GM12892 (cell line): Measurements from ENCODE around the gene CRYL1.

Source experiments
- POLR2A ChIP-seq: IDR thresholded peaks from 2 replicates; pipeline ENCODE4 v1.6.1; 2011; ENCODE audit warnings: low read depth, low read length, control low read depth
- POLR2AphosphoS5 ChIP-seq: IDR thresholded peaks from 2 replicates; pipeline ENCODE4 v1.6.1; 2011; ENCODE audit warnings: low read depth, low read length, control low read depth

DNA sequence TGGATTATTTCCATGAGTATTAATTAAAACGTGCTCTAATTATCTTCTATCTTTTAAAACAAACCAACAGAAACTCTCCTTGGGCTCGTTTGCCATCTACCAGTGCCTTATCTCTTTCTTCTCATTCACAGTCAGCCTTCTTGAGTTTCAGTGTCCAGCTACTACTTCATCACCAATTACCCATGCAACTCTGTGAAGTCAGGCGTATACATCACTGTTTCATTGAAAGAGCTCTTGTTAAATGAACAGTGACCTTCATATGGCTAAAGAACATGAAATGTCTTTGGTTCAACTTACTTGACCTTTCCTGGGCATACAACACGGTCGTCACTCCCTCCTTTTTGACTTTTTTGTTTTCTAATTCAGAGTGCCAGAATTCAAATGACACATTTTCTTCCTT lies 36.1 kb upstream of the CRYL1 start:
- no peak for TF ChIP-seq POLR2AphosphoS5
- no peak for TF ChIP-seq POLR2A
